HCT116 (cell line): Measurements from ENCODE around the gene SKA2. TPM values are rescaled to one million over a fixed set of nuclear protein-coding genes. Genes with fewer than 3 reads are reported as not detected.

Experiments
- ATAC-seq: fragments of 200-7000 bp; cut with Tn5 transposase; 2 replicates; pipeline ENCODE4 v1.9.1; 2020; ENCODE audit warnings: mild to moderate bottlenecking, moderate library complexity
- BruUV-seq: library from RNA; stranded (reverse); fragments of 400-500 nt; replicated peaks from 2 replicates; lab custom pipeline; 2021; lab: Mats Ljungman, UMichigan
- CTCF ChIA-PET: fragments of 300-600 bp; sonication (Branson Sonifier 250); formaldehyde crosslinking; loops from one replicate; lab custom pipeline; 2021; ENCODE audit warnings: antibody characterized with exemption; lab: Charles Lee
- POLR2A ChIA-PET: fragments of 300-600, 350-600 bp; sonication (Branson Sonifier 250); formaldehyde crosslinking; loops from one replicate; lab custom pipeline; 2021; ENCODE audit warnings: antibody characterized with exemption; lab: Charles Lee
- RAD21 ChIA-PET, 2 experiments: fragments of 300-600 bp; sonication (Branson Sonifier 250); formaldehyde crosslinking; loops; one replicate each; lab custom pipeline; 2023; ENCODE audit warnings: low total read pairs in 2 of 2; ENCODE audit not compliant: uncharacterized antibody in 2 of 2, unreplicated experiment in 2 of 2, low non-redundant PET in 1 of 2; lab: Charles Lee
- DNase-seq: peaks from one replicate; pipeline ENCODE4 v3.0.0-alpha.2; 2010; ENCODE audit warnings: low read depth, low spot score
- H2AFZ ChIP-seq: fragments of 200-600 bp; shearing (Covaris generic), sonication (generic); 2 replicates; pipeline ENCODE4 v1.6.1; 2017; ENCODE audit warnings: low read depth, mixed run types, mixed read lengths, antibody characterized with exemption, low read length; ENCODE audit not compliant: poor library complexity, severe bottlenecking
- H3K27ac ChIP-seq: 2 replicates; pipeline ENCODE4 v1.5.1; 2012; ENCODE audit warnings: low read depth, low read length
- H3K27me3 ChIP-seq: fragments of 200-600 bp; sonication (generic); 2 replicates; pipeline ENCODE4 v1.6.1; 2016; ENCODE audit warnings: mixed run types, low read length, mixed read lengths; ENCODE audit not compliant: insufficient read depth
- H3K36me3 ChIP-seq, 2 experiments: fragments of 200-500 bp in 1 of 2; fragments of 200-600 bp in 1 of 2; sonication (Bioruptor generic) in 1 of 2; sonication (generic) in 1 of 2; 2 replicates each; pipeline versions ENCODE4 v1.5.1 to v1.6.1; 2014 to 2016; ENCODE audit warnings: low read length in 2 of 2, inconsistent platforms in 1 of 2, mixed read lengths in 1 of 2, mixed run types in 1 of 2; ENCODE audit not compliant: insufficient read depth in 2 of 2, control insufficient read depth in 1 of 2
- H3K4me1 ChIP-seq, 2 experiments: fragments of 200-600 bp in 1 of 2; sonication (generic) in 1 of 2; 2 replicates each; pipeline versions ENCODE4 v1.5.1 to v1.6.1; 2012 to 2017; ENCODE audit warnings: low read length in 2 of 2, inconsistent platforms in 1 of 2, mild to moderate bottlenecking in 1 of 2, mixed read lengths in 1 of 2, mixed run types in 1 of 2, moderate library complexity in 1 of 2; ENCODE audit not compliant: insufficient read depth in 2 of 2, control insufficient read depth in 1 of 2
- H3K4me2 ChIP-seq: fragments of 200-600 bp; sonication (generic); 2 replicates; pipeline ENCODE4 v1.6.1; 2017; ENCODE audit warnings: mixed run types, low read length, mixed read lengths
- H3K4me3 ChIP-seq, 2 experiments: fragments of 200-600 bp in 1 of 2; sonication (generic) in 1 of 2; replicated peaks in 1 of 2; 2 replicates each; pipeline ENCODE4 v1.5.1; 2011 to 2016; ENCODE audit warnings: low read length in 2 of 2, control low read depth in 1 of 2, low read depth in 1 of 2, mild to moderate bottlenecking in 1 of 2, mixed read lengths in 1 of 2, mixed run types in 1 of 2
- H3K79me2 ChIP-seq: fragments of 200-600 bp; sonication (generic); 2 replicates; pipeline ENCODE4 v1.6.1; 2017; ENCODE audit warnings: mild to moderate bottlenecking, mixed run types, low read length, moderate library complexity, mixed read lengths; ENCODE audit not compliant: insufficient read depth
- H3K9ac ChIP-seq: fragments of 200-600 bp; sonication (generic); 2 replicates; pipeline ENCODE4 v1.6.1; 2016; ENCODE audit warnings: low read length, mixed read lengths
- H3K9me2 ChIP-seq: fragments of 200-600 bp; sonication (generic), shearing (Covaris generic); 2 replicates; pipeline ENCODE4 v1.6.1; 2017; ENCODE audit warnings: mixed run types, mild to moderate bottlenecking, moderate library complexity; ENCODE audit not compliant: insufficient read depth
- H3K9me3 ChIP-seq, 2 experiments: fragments of 200-500 bp in 1 of 2; fragments of 200-600 bp in 1 of 2; sonication (Bioruptor generic) in 1 of 2; sonication (generic) in 1 of 2; 2 replicates each; pipeline ENCODE4 v1.6.1; 2014 to 2017; ENCODE audit warnings: low read length in 2 of 2, mixed read lengths in 2 of 2, inconsistent platforms in 1 of 2, low read depth in 1 of 2, mild to moderate bottlenecking in 1 of 2, mixed run types in 1 of 2, moderate library complexity in 1 of 2; ENCODE audit not compliant: control insufficient read depth in 1 of 2, insufficient read depth in 1 of 2
- H4K20me1 ChIP-seq: fragments of 200-600 bp; sonication (generic), shearing (Covaris generic); 2 replicates; pipeline ENCODE4 v1.6.1; 2017; ENCODE audit warnings: mixed run types, mild to moderate bottlenecking, moderate library complexity; ENCODE audit not compliant: insufficient read depth
- CBX3 ChIP-seq: IDR thresholded peaks from 2 replicates; pipeline ENCODE4 v1.6.1; 2012; ENCODE audit warnings: low read depth
- CEBPB ChIP-seq: IDR thresholded peaks from 2 replicates; pipeline ENCODE4 v1.6.1; 2012; ENCODE audit warnings: low read depth
- EGR1 ChIP-seq: IDR thresholded peaks from 2 replicates; pipeline ENCODE4 v1.6.1; 2012; ENCODE audit warnings: low read depth
- ELF1 ChIP-seq: IDR thresholded peaks from 2 replicates; pipeline ENCODE4 v1.6.1; 2012; ENCODE audit warnings: low read depth, borderline replicate concordance
- EZH2 ChIP-seq: fragments of 200-600 bp; sonication (generic); IDR thresholded peaks from 2 replicates; pipeline ENCODE4 v1.6.1; 2017; ENCODE audit warnings: antibody characterized with exemption, mixed run types
- EZH2phosphoT487 ChIP-seq: fragments of 200-600 bp; IDR thresholded peaks from 2 replicates; pipeline ENCODE4 v1.6.1; 2018; ENCODE audit warnings: antibody characterized with exemption, borderline replicate concordance
- FOSL1 ChIP-seq: IDR thresholded peaks from 2 replicates; pipeline ENCODE4 v1.6.1; 2012; ENCODE audit warnings: low read depth
- POLR2A ChIP-seq: IDR thresholded peaks from 2 replicates; pipeline ENCODE4 v1.7.0; 2011; ENCODE audit warnings: borderline replicate concordance; ENCODE audit not compliant: insufficient read depth, insufficient read length; ENCODE audit errors: extremely low read depth
- RAD21 ChIP-seq: IDR thresholded peaks from 2 replicates; pipeline ENCODE4 v1.6.1; 2012; ENCODE audit warnings: low read depth, mild to moderate bottlenecking
- SIN3A ChIP-seq: IDR thresholded peaks from 2 replicates; pipeline ENCODE4 v1.6.1; 2012; ENCODE audit warnings: low read depth
- SRF ChIP-seq: IDR thresholded peaks from 2 replicates; pipeline ENCODE4 v1.6.1; 2012; ENCODE audit warnings: low read depth
- TCF7L2 ChIP-seq: IDR thresholded peaks from 2 replicates; pipeline ENCODE4 v1.7.0; 2011; ENCODE audit warnings: borderline replicate concordance, inconsistent platforms; ENCODE audit not compliant: insufficient read depth, insufficient read length; ENCODE audit errors: extremely low read depth
- YY1 ChIP-seq: IDR thresholded peaks from 2 replicates; pipeline ENCODE4 v1.6.1; 2011; ENCODE audit warnings: low read length, low read depth, moderate library complexity, mild to moderate bottlenecking; ENCODE audit not compliant: insufficient replicate concordance; ENCODE audit errors: extremely low read depth
- ZFX ChIP-seq: fragments of 450-650 bp; IDR thresholded peaks from 2 replicates; pipeline ENCODE4 v1.6.1; 2017
- ZNF274 ChIP-seq: fragments of 200-500 bp; sonication (Bioruptor generic); IDR thresholded peaks from 2 replicates; pipeline ENCODE4 v1.6.1; 2014; ENCODE audit warnings: mild to moderate bottlenecking, low read depth, low read length, inconsistent platforms
- intact Hi-C: fragments of 100-400 bp; cut with micrococcal nuclease; formaldehyde crosslinking; loops from 2 replicates; pipeline ENCODE4 v1.10.0; 2022
- total RNA-seq: library from RNA; stranded (reverse); gene quantifications from one replicate; pipeline ENCODE4 v1.2.1, GENCODE V29; 2021; ENCODE audit not compliant: unreplicated experiment
- TF ChIP-seq, protein P1 (sequence below), 3 experiments: fragments of 200-600 bp in 1 of 3; sonication (generic) in 1 of 3; IDR thresholded peaks in 2 of 3; conservative IDR thresholded peaks in 1 of 3; 2 replicates each; pipeline ENCODE4 v1.5.1; 2012 to 2017; ENCODE audit warnings: low read depth in 2 of 3, low read length in 2 of 3, antibody characterized with exemption in 1 of 3, borderline replicate concordance in 1 of 3, control low read depth in 1 of 3, mild to moderate bottlenecking in 1 of 3, mixed read lengths in 1 of 3, mixed run types in 1 of 3, moderate library complexity in 1 of 3; ENCODE audit not compliant: insufficient read depth in 1 of 3
- TF ChIP-seq, protein P2 (sequence below): IDR thresholded peaks from 2 replicates; pipeline ENCODE4 v1.6.1; 2011; ENCODE audit warnings: mild to moderate bottlenecking, low read length, moderate library complexity; ENCODE audit not compliant: insufficient replicate concordance; ENCODE audit errors: extremely low read depth
- TF ChIP-seq, protein P3 (sequence below): IDR thresholded peaks from 2 replicates; pipeline ENCODE4 v1.6.1; 2012

SKA2 gene
- total RNA-seq, 1 experiment from 2014 or later, result 72.8 TPM

DNA sequence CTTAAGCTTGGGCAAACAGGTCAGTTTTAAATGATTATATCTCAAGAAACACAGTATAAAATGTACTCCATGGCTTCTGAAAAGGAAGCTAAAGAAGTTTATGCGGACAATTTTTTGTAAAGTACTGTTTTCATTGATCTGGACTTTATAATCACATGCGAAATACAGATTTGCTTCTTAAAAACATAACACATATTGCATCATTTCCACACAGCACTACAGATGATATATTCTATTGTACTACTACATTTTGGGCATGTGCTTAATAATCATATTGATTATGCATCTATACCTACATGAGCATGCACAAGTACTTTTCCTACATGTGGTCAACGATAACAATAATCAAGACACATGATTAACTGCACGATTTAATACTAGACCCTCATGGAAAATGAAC is 70.8 kb downstream of the SKA2 start:
- Histone ChIP-seq H3K27ac (no peak overlapping the region), H3K27me3 (no peaks in the 10 kb centered on the region), H3K79me2 (peaks cover 19% of the 10 kb centered on the region; the same call in 1 of the 2 replicates), H3K9me3 (no peaks in the 10 kb centered on the region), H3K9me2 (no peaks in the 10 kb centered on the region), H3K4me1 (no peaks in the 10 kb centered on the region), H4K20me1 (peaks cover 5% of the 10 kb centered on the region; the same call in 1 of the 2 replicates), H3K4me3 (no peak overlapping the region), H2AFZ (no peak overlapping the region), H3K4me2 (no peak overlapping the region), H3K36me3 (peaks cover 21 to 23% of the 10 kb centered on the region in 2 experiments)
- ATAC-seq (no peak), DNase-seq (no peak)
- RAD21 ChIA-PET, result no interaction called here
- POLR2A ChIA-PET, result no interaction called here
- CTCF ChIA-PET, result no interaction called here
- intact Hi-C loops, result no loop called here
- BruUV-seq, result no TSS peak
- TF ChIP-seq SIN3A, result no peak
- no peak for TF ChIP-seq ELF1
- TF ChIP-seq, protein P1, sequence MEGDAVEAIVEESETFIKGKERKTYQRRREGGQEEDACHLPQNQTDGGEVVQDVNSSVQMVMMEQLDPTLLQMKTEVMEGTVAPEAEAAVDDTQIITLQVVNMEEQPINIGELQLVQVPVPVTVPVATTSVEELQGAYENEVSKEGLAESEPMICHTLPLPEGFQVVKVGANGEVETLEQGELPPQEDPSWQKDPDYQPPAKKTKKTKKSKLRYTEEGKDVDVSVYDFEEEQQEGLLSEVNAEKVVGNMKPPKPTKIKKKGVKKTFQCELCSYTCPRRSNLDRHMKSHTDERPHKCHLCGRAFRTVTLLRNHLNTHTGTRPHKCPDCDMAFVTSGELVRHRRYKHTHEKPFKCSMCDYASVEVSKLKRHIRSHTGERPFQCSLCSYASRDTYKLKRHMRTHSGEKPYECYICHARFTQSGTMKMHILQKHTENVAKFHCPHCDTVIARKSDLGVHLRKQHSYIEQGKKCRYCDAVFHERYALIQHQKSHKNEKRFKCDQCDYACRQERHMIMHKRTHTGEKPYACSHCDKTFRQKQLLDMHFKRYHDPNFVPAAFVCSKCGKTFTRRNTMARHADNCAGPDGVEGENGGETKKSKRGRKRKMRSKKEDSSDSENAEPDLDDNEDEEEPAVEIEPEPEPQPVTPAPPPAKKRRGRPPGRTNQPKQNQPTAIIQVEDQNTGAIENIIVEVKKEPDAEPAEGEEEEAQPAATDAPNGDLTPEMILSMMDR (IDR thresholded peaks at IDR 0.05 in 2 of 3, conservative IDR thresholded peaks at IDR 0.05 in 1 of 3; ENCODE audit: borderline replicate concordance in 1 of 3, insufficient read depth in 1 of 3, low read depth in 2 of 3, low read length in 2 of 3), result no peak
- TF ChIP-seq, protein P2, sequence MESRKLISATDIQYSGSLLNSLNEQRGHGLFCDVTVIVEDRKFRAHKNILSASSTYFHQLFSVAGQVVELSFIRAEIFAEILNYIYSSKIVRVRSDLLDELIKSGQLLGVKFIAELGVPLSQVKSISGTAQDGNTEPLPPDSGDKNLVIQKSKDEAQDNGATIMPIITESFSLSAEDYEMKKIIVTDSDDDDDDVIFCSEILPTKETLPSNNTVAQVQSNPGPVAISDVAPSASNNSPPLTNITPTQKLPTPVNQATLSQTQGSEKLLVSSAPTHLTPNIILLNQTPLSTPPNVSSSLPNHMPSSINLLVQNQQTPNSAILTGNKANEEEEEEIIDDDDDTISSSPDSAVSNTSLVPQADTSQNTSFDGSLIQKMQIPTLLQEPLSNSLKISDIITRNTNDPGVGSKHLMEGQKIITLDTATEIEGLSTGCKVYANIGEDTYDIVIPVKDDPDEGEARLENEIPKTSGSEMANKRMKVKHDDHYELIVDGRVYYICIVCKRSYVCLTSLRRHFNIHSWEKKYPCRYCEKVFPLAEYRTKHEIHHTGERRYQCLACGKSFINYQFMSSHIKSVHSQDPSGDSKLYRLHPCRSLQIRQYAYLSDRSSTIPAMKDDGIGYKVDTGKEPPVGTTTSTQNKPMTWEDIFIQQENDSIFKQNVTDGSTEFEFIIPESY, result no peak
- no peak for TF ChIP-seq ZNF274
- no peak for TF ChIP-seq EGR1
- TF ChIP-seq EZH2phosphoT487, result no peak
- TF ChIP-seq CEBPB, result no peak
- TF ChIP-seq, protein P3, sequence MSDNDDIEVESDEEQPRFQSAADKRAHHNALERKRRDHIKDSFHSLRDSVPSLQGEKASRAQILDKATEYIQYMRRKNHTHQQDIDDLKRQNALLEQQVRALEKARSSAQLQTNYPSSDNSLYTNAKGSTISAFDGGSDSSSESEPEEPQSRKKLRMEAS, result no peak
- no peak for TF ChIP-seq FOSL1
- no peak for TF ChIP-seq POLR2A
- TF ChIP-seq SRF, result no peak
- TF ChIP-seq ZFX, result no peak
- TF ChIP-seq RAD21, result no peak
- TF ChIP-seq YY1, result no peak
- TF ChIP-seq TCF7L2, result no peak
- no peak for TF ChIP-seq EZH2
- TF ChIP-seq CBX3, result no peak
- TF ChIP-seq, all 23 proteins: peak for 0
- H3K9ac ChIP-seq, result no peak overlapping the region
